GM20000 (cell line): ENCODE measurements around the gene MRPL32.

ENCODE experiments used
- DNase-seq: peaks from one replicate; pipeline ENCODE4 v3.0.0; 2012; ENCODE audit warnings: low spot score
- TF ChIP-seq, protein P1 (sequence below): IDR thresholded peaks from 2 replicates; pipeline ENCODE4 v1.5.1; 2012; ENCODE audit warnings: mild to moderate bottlenecking, control low read depth; ENCODE audit errors: extremely low read depth, missing control alignments

MRPL32 gene

DNA sequence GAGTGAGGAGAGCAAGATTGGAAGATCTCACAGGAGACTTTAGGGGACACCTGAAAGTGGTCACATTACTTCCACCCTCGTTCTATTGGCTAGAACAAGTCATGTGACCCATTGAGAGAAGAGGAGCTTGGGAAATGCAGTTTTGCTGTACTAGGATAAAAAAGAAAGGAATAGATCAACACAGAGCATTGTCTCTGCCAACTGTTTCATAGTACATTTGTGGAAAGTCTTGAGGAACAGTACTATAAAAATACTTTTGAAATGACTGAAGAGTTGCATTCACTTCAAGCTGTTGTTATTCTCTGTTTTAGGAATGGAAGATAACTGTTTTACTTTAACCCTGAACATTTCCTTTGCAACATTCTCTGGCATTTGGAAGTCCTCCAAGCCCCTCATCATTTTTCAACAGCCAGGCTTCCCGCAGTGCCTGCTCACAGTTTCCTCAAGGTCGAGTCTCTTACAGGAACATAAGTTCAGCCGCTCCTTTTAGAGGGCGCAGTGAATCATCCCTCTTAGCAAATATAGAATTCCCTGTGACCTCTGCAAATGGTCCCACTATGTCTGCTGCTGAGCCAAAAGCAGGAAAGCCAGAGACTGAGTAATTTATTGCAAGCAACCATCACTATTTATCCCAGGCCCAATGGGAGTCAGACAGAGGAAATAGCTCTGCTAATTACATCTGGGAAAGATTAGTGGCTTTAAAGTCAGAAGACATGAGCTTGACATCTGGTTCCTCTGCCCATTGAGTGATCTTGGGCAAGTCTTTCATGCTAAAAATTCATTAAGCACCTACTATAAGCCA lies 40.7 kb downstream of the MRPL32 start:
- TF ChIP-seq, protein P1, sequence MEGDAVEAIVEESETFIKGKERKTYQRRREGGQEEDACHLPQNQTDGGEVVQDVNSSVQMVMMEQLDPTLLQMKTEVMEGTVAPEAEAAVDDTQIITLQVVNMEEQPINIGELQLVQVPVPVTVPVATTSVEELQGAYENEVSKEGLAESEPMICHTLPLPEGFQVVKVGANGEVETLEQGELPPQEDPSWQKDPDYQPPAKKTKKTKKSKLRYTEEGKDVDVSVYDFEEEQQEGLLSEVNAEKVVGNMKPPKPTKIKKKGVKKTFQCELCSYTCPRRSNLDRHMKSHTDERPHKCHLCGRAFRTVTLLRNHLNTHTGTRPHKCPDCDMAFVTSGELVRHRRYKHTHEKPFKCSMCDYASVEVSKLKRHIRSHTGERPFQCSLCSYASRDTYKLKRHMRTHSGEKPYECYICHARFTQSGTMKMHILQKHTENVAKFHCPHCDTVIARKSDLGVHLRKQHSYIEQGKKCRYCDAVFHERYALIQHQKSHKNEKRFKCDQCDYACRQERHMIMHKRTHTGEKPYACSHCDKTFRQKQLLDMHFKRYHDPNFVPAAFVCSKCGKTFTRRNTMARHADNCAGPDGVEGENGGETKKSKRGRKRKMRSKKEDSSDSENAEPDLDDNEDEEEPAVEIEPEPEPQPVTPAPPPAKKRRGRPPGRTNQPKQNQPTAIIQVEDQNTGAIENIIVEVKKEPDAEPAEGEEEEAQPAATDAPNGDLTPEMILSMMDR = no peak

DNA sequence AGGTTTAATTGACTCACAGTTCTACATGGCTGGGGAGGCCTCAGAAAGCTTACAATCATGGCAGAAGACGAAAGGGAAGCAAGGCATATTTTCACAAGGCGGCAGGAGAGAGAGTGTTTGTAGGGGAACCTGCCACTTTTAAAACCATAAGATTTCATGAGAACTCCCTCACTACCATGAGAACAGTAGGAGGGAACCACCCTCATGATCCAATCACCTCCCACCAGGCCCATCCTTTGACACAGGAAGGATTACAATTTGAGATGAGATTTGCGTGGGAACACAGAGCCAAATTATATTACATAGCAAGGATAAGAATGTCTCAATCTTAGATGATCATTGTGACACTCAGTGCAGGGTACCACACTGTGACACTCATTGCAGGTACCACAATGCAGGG lies 44.2 kb downstream of the MRPL32 start:
- TF ChIP-seq, protein P1 = no peak
- no peak for DNase-seq

More for the DNA sequence above, 40.7 kb downstream of the MRPL32 start:
- no peak for DNase-seq

DNA sequence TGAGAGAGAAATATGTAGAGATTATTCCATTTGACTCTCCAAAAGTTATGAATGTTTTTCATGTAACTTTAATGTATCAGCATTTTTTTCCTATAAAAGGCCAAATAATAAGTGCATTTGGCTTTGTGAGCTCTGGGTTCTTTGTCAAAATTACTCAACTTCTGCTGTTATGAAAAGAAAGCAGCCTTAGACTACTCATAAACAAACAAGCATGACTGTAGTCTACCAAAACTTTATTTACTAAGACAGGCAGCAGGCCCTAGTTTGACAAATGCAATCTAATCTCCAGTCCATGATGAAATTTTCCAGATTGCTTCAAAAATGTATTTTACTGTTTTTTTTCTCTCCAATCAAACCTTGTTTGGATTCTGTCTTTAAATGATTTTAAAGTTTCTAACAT lies 46.3 kb downstream of the MRPL32 start:
- DNase-seq = no peak
- TF ChIP-seq, protein P1 = no peak

DNA sequence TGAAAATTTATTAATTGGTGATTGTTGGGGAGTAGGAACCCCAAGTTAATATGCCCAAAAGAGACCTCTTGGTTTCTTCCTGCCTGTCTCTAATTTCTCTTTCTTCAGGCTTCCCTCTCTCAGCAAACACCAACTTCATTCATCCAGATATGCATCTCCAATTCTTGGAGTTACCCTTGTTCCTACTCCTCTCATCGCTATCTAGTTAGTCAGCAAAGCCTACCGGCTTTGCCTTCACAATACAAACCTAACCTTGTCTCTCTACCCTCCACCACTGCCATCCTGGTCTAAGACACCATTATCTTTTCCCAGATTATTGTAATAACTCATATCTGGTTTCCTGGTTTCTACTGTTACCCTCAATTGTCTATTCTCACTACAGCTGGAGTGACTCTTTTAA lies 47.9 kb downstream of the MRPL32 start:
- no peak for DNase-seq

DNA sequence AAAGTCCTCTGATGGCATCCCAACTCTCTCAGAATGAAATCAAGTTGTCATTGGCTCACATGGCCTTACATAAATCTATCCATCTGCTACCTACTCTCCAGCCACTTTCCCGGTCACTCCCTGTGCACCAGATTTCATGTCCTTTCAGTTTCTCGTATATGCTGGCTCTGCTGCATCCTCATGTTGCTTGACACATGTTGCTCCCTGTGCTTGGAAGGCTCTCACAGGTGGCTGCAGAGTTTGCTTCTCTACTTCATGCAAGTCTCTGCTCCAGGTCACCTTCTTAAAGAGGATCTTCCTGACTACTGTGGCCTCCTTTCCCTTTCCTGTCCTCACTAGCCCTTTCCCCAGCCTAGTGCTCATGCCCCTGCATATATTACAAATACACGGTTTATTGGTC lies 48.3 kb downstream of the MRPL32 start:
- no peak for DNase-seq
- TF ChIP-seq, protein P1 = no peak

More for the DNA sequence above, 47.9 kb downstream of the MRPL32 start:
- TF ChIP-seq, protein P1 = no peak

DNA sequence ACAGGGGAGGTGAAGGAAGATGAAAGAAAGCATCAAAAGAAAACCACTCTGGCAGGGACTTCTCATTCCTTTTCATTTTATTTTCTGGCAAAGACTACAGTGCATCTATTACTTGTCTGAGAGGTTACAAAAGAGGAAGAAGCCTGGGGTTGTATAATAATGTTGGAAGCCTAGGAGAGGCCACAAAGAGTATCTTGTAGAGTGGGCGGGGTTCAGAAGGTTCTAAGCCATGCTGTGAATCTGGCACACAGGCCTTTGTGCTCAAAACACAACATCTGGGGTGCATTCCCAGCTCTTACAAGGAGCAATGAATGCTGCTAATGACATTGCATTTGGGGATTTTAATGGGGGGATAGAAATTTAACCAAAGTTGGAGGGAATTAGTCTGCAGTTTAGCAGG lies 49.4 kb downstream of the MRPL32 start:
- DNase-seq = no peak
- TF ChIP-seq, protein P1 = no peak

DNA sequence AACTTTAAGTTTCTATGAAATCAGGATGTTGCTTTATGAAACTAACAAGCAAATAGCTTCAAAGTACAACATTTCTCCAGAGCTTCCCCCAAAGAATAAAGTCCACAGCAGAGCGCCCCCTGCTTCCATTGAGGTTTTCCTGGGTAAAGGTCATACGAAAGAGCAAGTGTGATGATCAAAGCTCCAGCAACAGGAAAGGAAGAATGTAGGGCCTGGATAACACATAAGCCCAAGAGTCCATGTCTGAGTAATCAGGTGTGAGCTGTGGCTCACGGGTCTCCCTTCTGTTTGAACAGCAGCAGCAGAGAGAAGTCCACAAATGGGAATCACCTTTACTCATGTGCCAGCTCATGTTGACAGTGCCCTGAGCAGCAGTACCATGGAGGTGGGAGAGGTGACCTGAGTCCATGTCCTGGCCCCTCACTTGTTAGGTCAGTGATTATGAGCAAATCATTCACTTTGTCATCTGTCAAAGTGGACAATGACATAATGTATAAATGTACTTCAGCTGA lies 50.5 kb downstream of the MRPL32 start:
- DNase-seq = no peak
- TF ChIP-seq, protein P1 = no peak
